BLaER1 treated with 17β-estradiol and CSF1 and Interleukin-3, amounts not matched to agents 10 nM and 100 nM (cell line): ENCODE measurements around the gene BID.
A peak's percentile ranks its signal among the peaks of the same experiment; 100 is the strongest.

Source experiments
- H3K27ac ChIP-seq, 11 experiments: shearing (Covaris generic); formaldehyde crosslinking; 2 replicates each; pipeline ENCODE4 v1.8.1; 2022
- H3K27me3 ChIP-seq, 11 experiments: shearing (Covaris generic); formaldehyde crosslinking; 2 replicates each; pipeline ENCODE4 v1.8.1; 2022
- H3K36me3 ChIP-seq, 11 experiments: shearing (Covaris generic); formaldehyde crosslinking; 2 replicates each; pipeline ENCODE4 v1.8.1; 2022
- H3K4me1 ChIP-seq, 10 experiments: shearing (Covaris generic); formaldehyde crosslinking; 2 replicates each; pipeline ENCODE4 v1.8.1; 2022
- H3K4me2 ChIP-seq, 11 experiments: shearing (Covaris generic); formaldehyde crosslinking; 2 replicates each; pipeline ENCODE4 v1.8.1; 2022
- H3K4me3 ChIP-seq, 10 experiments: shearing (Covaris generic); formaldehyde crosslinking; 2 replicates each; pipeline ENCODE4 v1.8.1; 2022
- H3K9ac ChIP-seq, 11 experiments: shearing (Covaris generic); formaldehyde crosslinking; 2 replicates each; pipeline ENCODE4 v1.8.1; 2022
- H3K9me3 ChIP-seq, 11 experiments: shearing (Covaris generic); formaldehyde crosslinking; replicated peaks in 1 of 11; 2 replicates each; pipeline ENCODE4 v1.8.1; 2022
- H4K20me1 ChIP-seq, 11 experiments: shearing (Covaris generic); formaldehyde crosslinking; 2 replicates each; pipeline ENCODE4 v1.8.1; 2022
- Cebpa-rat ChIP-seq, 11 experiments: shearing (Covaris generic); IDR thresholded peaks; 2 replicates each; pipeline ENCODE4 v1.8.1; 2022

BID gene

GRCh38 chr22:17728786-17729185, 45.5 kb downstream of the BID start:
- H3K27me3 ChIP-seq: no peaks in the 10 kb centered on the region
- TF ChIP-seq Cebpa-rat (IDR thresholded peaks at IDR 0.05): no peak
- no peaks in the 10 kb centered on the region for H3K9me3 ChIP-seq
- H3K4me1 ChIP-seq: peaks cover 22 to 55% (median 51%) of the 10 kb centered on the region in 10 experiments
- H3K27ac ChIP-seq: no peak overlapping the region
- no peak overlapping the region for H3K4me3 ChIP-seq
- peaks cover 56 to 71% (median 63%) of the 10 kb centered on the region in 11 experiments for H3K36me3 ChIP-seq
- H3K4me2 ChIP-seq: no peak overlapping the region
- peaks cover 0 to 66% (median 31%) of the 10 kb centered on the region in 11 experiments; a peak in 16 of 22 replicates for H4K20me1 ChIP-seq
- no peak overlapping the region for H3K9ac ChIP-seq

DNA sequence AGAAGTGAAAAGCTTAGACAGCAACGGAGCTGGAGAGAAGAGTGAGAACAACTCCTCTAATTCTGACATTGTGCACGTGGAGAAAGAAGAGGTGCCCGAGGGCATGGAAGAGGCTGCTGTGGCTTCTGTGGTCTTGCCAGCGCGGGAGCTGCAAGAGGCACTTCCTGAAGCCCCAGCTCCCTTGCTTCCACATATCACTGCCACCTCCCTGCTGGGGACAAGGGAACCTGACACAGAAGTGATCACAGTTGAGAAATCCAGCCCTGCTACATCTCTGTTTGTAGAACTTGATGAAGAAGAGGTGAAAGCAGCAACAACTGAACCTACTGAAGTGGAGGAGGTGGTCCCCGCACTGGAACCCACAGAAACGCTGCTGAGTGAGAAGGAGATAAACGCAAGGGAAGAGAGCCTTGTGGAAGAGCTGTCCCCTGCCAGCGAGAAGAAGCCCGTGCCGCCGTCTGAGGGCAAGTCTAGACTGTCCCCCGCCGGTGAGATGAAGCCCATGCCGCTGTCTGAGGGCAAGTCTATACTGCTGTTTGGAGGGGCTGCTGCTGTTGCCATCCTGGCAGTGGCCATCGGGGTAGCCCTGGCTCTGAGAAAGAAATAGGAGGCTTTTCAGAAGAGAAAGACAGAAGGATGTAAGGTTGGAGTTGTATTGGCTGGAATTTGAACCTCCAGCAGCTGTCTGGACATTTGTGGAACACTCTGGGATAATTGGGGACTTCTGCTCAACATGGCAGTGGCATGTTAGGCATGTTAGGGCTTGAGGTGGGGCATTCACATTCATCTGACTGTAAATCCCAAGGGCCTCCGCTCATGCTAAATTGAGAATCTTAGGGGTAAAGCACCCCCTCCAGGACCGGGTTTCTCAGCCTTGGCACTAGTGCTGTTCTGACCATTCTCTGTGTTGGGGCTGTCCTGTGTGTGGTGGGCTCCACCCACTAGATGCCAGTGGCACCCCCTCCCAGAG, 47.1 kb downstream of the BID start:
- peaks cover 24 to 60% (median 55%) of the 10 kb centered on the region in 10 experiments for H3K4me1 ChIP-seq
- no peak overlapping the region for H3K4me3 ChIP-seq
- H4K20me1 ChIP-seq: peaks cover 0 to 60% (median 31%) of the 10 kb centered on the region in 11 experiments; a peak in 15 of 22 replicates
- H3K27me3 ChIP-seq: no peaks in the 10 kb centered on the region
- H3K36me3 ChIP-seq: peaks cover 40 to 60% (median 48%) of the 10 kb centered on the region in 11 experiments
- H3K9ac ChIP-seq: peak overlapping the region in 8 of 11 experiments; percentile 7 to 50 (median 34); a peak in 11 of 22 replicates
- peak overlapping the region in 9 of 11 experiments; percentile 7 to 45 (median 24); a peak in 11 of 22 replicates for H3K27ac ChIP-seq
- H3K9me3 ChIP-seq: no peaks in the 10 kb centered on the region
- no peak for TF ChIP-seq Cebpa-rat (IDR thresholded peaks at IDR 0.05)
- H3K4me2 ChIP-seq: peak overlapping the region; percentile 64 to 88 (median 79)

GRCh38 chr22:17726006-17726927, 48.0 kb downstream of the BID start:
- Histone ChIP-seq H3K27ac (peak overlapping the region in 6 of 11 experiments; percentile 7 to 45 (median 34); a peak in 8 of 22 replicates), H3K4me2 (peak overlapping the region; percentile 64 to 88 (median 79)), H3K36me3 (peaks cover 31 to 55% (median 39%) of the 10 kb centered on the region in 11 experiments), H3K27me3 (no peaks in the 10 kb centered on the region), H4K20me1 (peaks cover 0 to 50% (median 29%) of the 10 kb centered on the region in 11 experiments; a peak in 15 of 22 replicates), H3K9ac (peak overlapping the region in 7 of 11 experiments; percentile 4 to 50 (median 28); a peak in 6 of 22 replicates), H3K9me3 (no peaks in the 10 kb centered on the region), H3K4me3 (no peak overlapping the region), H3K4me1 (peaks cover 24 to 60% (median 55%) of the 10 kb centered on the region in 10 experiments)
- TF ChIP-seq Cebpa-rat (IDR thresholded peaks at IDR 0.05): no peak

DNA sequence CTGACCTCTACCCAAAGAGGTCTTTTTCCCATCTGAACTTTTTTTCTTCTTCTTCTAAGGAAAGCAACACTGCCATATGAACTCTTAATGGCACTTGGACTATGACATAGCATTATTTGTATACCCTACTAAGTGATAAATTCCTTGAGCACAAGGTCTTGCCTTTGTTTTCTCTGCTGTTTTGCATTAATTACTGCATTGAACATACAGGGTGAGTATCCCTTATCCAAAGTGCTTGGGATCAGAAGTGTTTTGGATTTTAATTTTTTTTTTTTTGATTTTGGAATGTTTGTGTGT, 48.8 kb downstream of the BID start:
- no peak overlapping the region for H3K9ac ChIP-seq
- no peaks in the 10 kb centered on the region for H3K9me3 ChIP-seq
- peaks cover 24 to 60% (median 55%) of the 10 kb centered on the region in 10 experiments for H3K4me1 ChIP-seq
- TF ChIP-seq Cebpa-rat (IDR thresholded peaks at IDR 0.05): no peak
- peaks cover 0 to 50% (median 28%) of the 10 kb centered on the region in 11 experiments; a peak in 15 of 22 replicates for H4K20me1 ChIP-seq
- H3K27me3 ChIP-seq: no peaks in the 10 kb centered on the region
- peak overlapping the region in 9 of 11 experiments; percentile 4 to 84 (median 66); a peak in 15 of 22 replicates for H3K4me2 ChIP-seq
- peak overlapping the region in 2 of 11 experiments; percentile 18 to 45; a peak in 3 of 22 replicates for H3K27ac ChIP-seq
- H3K4me3 ChIP-seq: no peak overlapping the region
- peaks cover 26 to 46% (median 32%) of the 10 kb centered on the region in 11 experiments for H3K36me3 ChIP-seq

DNA sequence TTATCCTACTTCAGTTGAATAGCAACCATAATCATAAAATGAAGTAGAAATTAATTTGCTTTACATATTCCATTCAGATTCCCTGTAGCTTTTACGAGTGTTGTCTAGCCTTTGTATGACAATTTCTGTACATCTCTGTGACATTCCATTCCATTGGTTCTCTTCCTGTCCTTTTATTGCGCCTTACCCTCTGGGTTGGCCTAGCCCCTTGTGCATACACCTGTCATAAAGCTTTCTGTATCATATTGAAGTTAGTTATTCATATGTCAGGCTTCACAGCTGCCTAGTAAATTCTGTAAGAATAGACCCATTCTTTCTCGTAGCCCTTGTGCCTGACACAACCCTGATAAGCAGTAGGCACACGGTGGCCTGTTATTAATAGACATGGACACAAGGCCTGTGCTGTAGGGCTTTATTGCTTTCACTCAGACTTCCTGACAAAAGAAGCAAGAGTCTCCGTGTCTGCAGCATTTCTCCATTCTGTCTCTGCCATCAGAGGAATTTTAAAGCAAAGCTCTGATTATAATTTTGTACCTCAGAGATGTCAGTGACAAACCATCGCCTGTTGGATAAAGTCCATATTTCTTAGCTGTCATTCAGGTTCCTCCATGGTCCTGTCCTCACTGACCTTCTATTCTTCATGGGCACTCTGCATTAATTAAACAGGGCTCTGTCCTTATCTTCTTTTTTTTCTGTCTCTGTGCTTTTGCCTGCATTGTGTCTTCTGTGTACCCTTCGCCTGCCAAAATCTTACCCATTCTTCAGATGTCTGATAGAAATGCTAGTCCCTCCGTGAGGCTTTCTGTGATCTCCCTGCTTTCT, 49.4 kb downstream of the BID start:
- H3K4me3 ChIP-seq: no peak overlapping the region
- H3K4me2 ChIP-seq: peak overlapping the region in 9 of 11 experiments; percentile 4 to 84 (median 66); a peak in 16 of 22 replicates

GRCh38 chr22:17724241-17724640, 50.0 kb downstream of the BID start:
- no peaks in the 10 kb centered on the region for H3K9me3 ChIP-seq
- H3K27me3 ChIP-seq: no peaks in the 10 kb centered on the region
- H3K4me3 ChIP-seq: no peak overlapping the region
- H3K27ac ChIP-seq: peak overlapping the region in 3 of 11 experiments; percentile 13 to 45 (median 18); a peak in 4 of 22 replicates
- H3K36me3 ChIP-seq: peaks cover 14 to 34% (median 23%) of the 10 kb centered on the region in 11 experiments; a peak in 21 of 22 replicates
- peaks cover 0 to 43% (median 28%) of the 10 kb centered on the region in 11 experiments; a peak in 14 of 22 replicates for H4K20me1 ChIP-seq
- no peak for TF ChIP-seq Cebpa-rat (IDR thresholded peaks at IDR 0.05)
- peaks cover 24 to 60% (median 55%) of the 10 kb centered on the region in 10 experiments for H3K4me1 ChIP-seq
- H3K4me2 ChIP-seq: peak overlapping the region in 9 of 11 experiments; percentile 4 to 84 (median 64); a peak in 17 of 22 replicates
- peak overlapping the region in 2 of 11 experiments; percentile 19 to 28; a peak in 2 of 22 replicates for H3K9ac ChIP-seq

More for the DNA sequence above, 49.4 kb downstream of the BID start:
- TF ChIP-seq Cebpa-rat (IDR thresholded peaks at IDR 0.05): no peak
- Histone ChIP-seq H3K27me3 (no peaks in the 10 kb centered on the region), H3K4me1 (peaks cover 24 to 60% (median 55%) of the 10 kb centered on the region in 10 experiments), H3K36me3 (peaks cover 20 to 41% (median 29%) of the 10 kb centered on the region in 11 experiments), H3K9me3 (no peaks in the 10 kb centered on the region), H4K20me1 (peaks cover 0 to 49% (median 28%) of the 10 kb centered on the region in 11 experiments; a peak in 15 of 22 replicates), H3K9ac (no peak overlapping the region), H3K27ac (peak overlapping the region in 3 of 11 experiments; percentile 5 to 45 (median 18); a peak in 4 of 22 replicates)

DNA sequence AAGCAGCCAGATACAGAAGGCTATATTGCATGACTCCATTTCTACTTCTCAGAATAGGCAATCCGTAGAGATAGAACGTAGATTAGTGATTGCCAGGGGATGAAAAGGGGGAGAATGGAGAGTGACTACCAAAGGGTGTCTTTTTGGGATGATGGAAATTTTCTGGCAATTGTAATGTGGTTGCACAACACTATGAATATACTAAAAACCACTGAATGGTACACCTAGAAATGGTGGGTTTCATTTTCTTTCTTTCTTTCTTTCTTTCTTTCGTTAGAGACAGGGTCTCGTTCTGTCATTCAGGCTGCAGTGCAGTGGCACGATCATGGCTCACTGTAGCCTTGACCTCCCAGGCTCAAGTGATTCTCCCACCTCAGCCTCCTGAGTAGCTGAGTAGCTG, 54.4 kb downstream of the BID start:
- H3K4me2 ChIP-seq: no peak overlapping the region
- peaks cover 0 to 25% (median 10%) of the 10 kb centered on the region in 11 experiments; a peak in 6 of 22 replicates for H3K36me3 ChIP-seq
- H3K4me3 ChIP-seq: no peak overlapping the region
- H3K27ac ChIP-seq: no peak overlapping the region
- peaks cover 0 to 11% (median 2%) of the 10 kb centered on the region in 11 experiments; a peak in 3 of 22 replicates for H4K20me1 ChIP-seq
- H3K4me1 ChIP-seq: peaks cover 4 to 27% (median 22%) of the 10 kb centered on the region in 10 experiments; a peak in 17 of 20 replicates
- no peak overlapping the region for H3K9ac ChIP-seq
- H3K27me3 ChIP-seq: no peaks in the 10 kb centered on the region
- peak in 2 of 11 experiments; percentile 16 to 26; a peak in 3 of 22 replicates for TF ChIP-seq Cebpa-rat (IDR thresholded peaks at IDR 0.05)
- H3K9me3 ChIP-seq: no peaks in the 10 kb centered on the region
